Spinal cord (tissue), 10 donors: ENCODE results near the gene APLP2. TPM values are rescaled to one million over a fixed set of nuclear protein-coding genes. Genes with fewer than 3 reads are reported as not detected.
"Not testable (repeated sequence)": the region's sequence is repeated elsewhere in the genome, so short reads cannot be mapped to it uniquely, and the experiment has no call there.

ENCODE experiments used
- DNase-seq, 6 donors: peaks; one replicate each; pipeline versions ENCODE4 v3.0.0 to v3.0.0-alpha.2; 2013 to 2015; ENCODE audit warnings: low spot score in 6 of 6, low read depth in 4 of 6
- H3K27ac ChIP-seq: one replicate; pipeline ENCODE4 v1.5.1; 2013; ENCODE audit warnings: low read depth, low read length, control low read depth
- H3K27me3 ChIP-seq: one replicate; pipeline ENCODE4 v1.6.1; 2013; ENCODE audit warnings: low read length; ENCODE audit not compliant: control insufficient read depth, insufficient read depth
- H3K36me3 ChIP-seq: one replicate; pipeline ENCODE4 v1.6.1; 2013; ENCODE audit warnings: low read length; ENCODE audit not compliant: control insufficient read depth, insufficient read depth
- H3K4me1 ChIP-seq: one replicate; pipeline ENCODE4 v1.6.1; 2013; ENCODE audit warnings: low read length; ENCODE audit not compliant: control insufficient read depth, insufficient read depth
- H3K4me3 ChIP-seq: one replicate; pipeline ENCODE4 v1.5.1; 2013; ENCODE audit warnings: low read depth, low read length, control low read depth
- H3K9me3 ChIP-seq: one replicate; pipeline ENCODE4 v1.6.1; 2013; ENCODE audit warnings: low read length; ENCODE audit not compliant: control insufficient read depth, insufficient read depth
- WGBS: methylation state at CpG from one replicate; pipeline ENCODE4 v1.1.5; 2013; ENCODE audit warnings: missing lambda C conversion rate; ENCODE audit not compliant: insufficient coverage; 5-methylcytosine and 5-hydroxymethylcytosine counted together
- polyA plus RNA-seq, 2 donors: library from polyadenylated mRNA; unstranded; fragments of 120-200 nt; gene quantifications; one replicate each; pipeline ENCODE4 v1.2.1, GENCODE V29; 2013; ENCODE audit not compliant: insufficient read length in 2 of 2
- total RNA-seq, 2 donors: library from RNA; depleted of rRNA in 1 of 2; stranded (reverse); fragments of 120-200 nt in 1 of 2; fragments of >200 nt in 1 of 2; gene quantifications; one replicate each; pipeline versions ENCODE4 v1.2.3 to v1.2.4, GENCODE V29; 2013 to 2014
- donor health status: healthy.

Gene APLP2
- total and polyA plus RNA-seq, 4 donors, result 440 to 479 (median 463) TPM

DNA sequence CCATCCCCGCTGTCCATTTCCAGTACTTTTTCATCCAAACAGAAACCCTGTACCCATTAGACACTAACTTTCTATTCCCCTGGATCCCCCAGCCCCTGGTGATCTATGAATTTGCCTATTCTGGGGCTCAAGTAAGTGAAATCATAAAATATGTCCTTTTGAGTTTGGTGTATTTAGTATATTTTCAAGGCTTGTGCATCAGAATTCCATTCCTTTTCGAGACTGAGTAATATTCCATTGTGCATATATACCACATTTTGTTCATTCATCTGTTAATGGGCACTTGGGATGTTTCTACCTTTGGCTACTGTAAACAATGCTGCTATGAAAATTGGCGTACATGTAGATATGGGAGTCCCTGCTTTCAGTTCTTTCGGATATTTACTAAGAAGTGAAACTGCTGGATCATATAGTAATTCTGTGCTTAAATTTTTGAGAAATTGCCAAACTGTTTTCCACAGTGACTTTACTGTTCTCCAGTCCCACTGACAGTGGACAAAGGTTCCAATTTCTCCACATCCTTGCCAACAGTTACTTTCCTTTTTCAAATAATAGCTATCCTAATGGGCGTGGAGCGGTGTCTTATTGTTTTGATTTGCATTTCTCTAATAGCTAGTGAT lies 16.1 kb downstream of the APLP2 start:
- peaks cover 3% of the 10 kb centered on the region for H3K4me1 ChIP-seq
- no peaks in the 10 kb centered on the region for H3K36me3 ChIP-seq
- no peaks in the 10 kb centered on the region for H3K9me3 ChIP-seq
- H3K27me3 ChIP-seq, result no peaks in the 10 kb centered on the region
- H3K4me3 ChIP-seq, result no peak overlapping the region
- no CpG with 5 or more reads among the region's 6 CpGs for WGBS
- no peak for DNase-seq
- H3K27ac ChIP-seq, result no peak overlapping the region

DNA sequence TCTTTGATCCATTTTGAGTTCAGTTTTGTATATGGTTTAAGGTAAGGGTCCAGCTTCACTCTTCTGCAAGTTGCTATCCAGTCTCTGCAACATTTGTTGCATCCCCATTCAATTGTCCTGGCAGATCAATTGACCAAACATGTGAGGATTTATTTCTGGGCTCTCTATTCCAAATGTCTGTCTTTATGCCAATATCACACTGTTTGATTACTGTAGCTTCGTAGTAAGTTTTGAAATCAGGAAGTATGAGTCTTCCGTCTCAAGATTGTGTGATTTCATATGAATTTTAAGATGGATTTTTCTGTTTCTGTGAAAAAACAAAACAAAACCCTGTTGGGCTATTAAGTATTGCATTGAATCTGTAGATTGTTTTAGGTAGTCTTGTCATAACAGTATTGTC lies 17.0 kb downstream of the APLP2 start:
- Histone ChIP-seq H3K9me3 (no peaks in the 10 kb centered on the region), H3K36me3 (no peaks in the 10 kb centered on the region), H3K27ac (no peak overlapping the region), H3K4me1 (peaks cover 3% of the 10 kb centered on the region), H3K4me3 (no peak overlapping the region), H3K27me3 (no peaks in the 10 kb centered on the region)
- no CpG with 5 or more reads among the region's 2 CpGs for WGBS
- no peak for DNase-seq

DNA sequence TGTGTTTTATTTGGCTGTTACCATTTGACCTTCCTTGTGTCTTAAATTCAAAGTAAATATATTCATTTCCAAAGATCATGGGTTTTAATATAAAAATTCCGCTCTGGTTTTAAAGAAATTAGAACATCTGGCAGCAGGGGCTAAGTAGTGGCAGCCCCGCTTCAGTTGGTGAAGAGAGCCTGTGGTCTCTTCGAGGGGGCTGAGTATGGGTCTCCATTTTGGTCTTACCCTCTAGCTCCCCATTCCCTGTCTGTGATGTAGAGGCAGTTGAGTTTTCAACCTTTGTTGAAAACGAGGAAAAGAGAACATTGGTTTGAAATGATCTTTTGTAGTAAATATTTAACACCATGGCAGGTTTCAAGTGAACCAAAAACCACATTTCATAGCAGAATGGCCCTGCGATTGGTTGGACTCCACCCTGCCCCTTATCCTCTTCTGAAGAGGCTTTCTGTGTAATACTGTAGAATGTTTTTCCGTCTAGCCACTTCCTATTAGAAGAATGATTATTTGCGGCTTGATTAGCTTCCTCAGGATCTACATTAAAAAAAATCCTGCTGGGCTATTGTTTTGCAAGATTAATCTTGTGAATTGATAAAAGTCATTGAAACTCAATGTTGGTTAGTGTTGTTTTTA lies 17.7 kb downstream of the APLP2 start:
- Histone ChIP-seq H3K27me3 (no peaks in the 10 kb centered on the region), H3K4me1 (peaks cover 3% of the 10 kb centered on the region), H3K36me3 (no peaks in the 10 kb centered on the region), H3K27ac (no peak overlapping the region), H3K4me3 (no peak overlapping the region), H3K9me3 (no peaks in the 10 kb centered on the region)
- no peak for DNase-seq
- WGBS, result 100% methylated on average over 2 of the region's 7 CpGs

DNA sequence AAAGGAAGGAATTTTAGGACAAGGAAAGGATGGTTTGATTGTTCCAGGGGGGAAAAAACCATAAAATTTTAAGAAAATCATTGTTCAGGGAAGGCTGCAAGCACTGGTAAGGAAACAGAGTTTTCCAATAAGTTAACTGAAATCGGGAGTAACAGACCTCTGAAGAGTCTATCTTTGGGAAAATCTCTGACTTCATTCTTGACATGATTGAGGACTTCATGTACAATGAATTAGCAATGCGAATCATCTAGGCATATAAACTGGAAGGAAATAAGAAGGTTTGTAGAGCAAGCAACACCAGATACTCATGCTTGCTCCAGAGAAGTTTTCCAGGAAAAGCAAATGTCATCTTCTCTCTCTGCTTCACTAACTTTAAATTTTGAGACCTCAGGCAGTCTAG lies 18.5 kb downstream of the APLP2 start:
- no peaks in the 10 kb centered on the region for H3K36me3 ChIP-seq
- H3K27ac ChIP-seq, result no peak overlapping the region
- 71% methylated on average over 1 of the region's 2 CpGs for WGBS
- H3K4me1 ChIP-seq, result peaks cover 3% of the 10 kb centered on the region
- H3K27me3 ChIP-seq, result no peaks in the 10 kb centered on the region
- H3K9me3 ChIP-seq, result no peaks in the 10 kb centered on the region
- no peak overlapping the region for H3K4me3 ChIP-seq
- DNase-seq, result no peak

DNA sequence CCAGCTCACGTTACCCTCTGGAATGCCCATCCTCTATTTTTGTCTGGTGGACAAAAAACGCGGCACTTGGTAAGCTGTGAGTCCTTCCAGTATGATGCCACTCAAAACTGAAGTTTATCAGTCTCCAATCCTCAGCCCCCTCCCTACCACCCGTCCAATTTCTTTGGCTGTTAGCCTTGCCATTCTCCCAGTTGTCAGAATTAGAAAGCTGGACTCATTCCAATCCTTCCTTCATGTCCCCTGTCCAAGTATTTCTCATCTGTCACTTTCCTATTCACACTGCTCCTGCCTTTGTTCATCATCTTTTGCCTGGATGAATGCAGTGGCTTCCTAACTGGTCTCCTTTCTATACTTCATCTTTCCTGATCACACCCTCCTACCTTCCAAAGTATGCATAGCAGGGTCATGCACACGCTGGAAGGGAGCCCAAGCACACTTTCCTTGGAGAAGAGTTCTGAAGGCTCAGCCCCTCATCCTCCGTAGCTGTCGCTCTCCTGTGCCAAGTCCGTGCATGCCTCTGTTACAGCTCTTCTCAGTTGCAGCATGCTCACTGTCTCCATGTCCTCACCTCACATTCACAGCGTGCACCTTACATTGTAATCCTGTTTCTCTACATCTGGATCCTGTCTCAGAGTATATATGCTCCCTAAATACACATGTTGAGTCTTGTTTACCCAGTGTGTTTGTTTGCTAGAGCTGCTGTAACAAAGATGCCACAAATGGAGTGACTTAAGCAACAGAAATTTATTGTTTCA lies 19.4 kb downstream of the APLP2 start:
- peak in 1 of 6 donors; percentile 60 for DNase-seq
- H3K4me1 ChIP-seq, result peaks cover 3% of the 10 kb centered on the region
- H3K36me3 ChIP-seq, result no peaks in the 10 kb centered on the region
- H3K27ac ChIP-seq, result no peak overlapping the region
- H3K27me3 ChIP-seq, result no peaks in the 10 kb centered on the region
- 50% methylated on average over 8 of the region's 9 CpGs for WGBS
- H3K9me3 ChIP-seq, result no peaks in the 10 kb centered on the region
- H3K4me3 ChIP-seq, result no peak overlapping the region

DNA sequence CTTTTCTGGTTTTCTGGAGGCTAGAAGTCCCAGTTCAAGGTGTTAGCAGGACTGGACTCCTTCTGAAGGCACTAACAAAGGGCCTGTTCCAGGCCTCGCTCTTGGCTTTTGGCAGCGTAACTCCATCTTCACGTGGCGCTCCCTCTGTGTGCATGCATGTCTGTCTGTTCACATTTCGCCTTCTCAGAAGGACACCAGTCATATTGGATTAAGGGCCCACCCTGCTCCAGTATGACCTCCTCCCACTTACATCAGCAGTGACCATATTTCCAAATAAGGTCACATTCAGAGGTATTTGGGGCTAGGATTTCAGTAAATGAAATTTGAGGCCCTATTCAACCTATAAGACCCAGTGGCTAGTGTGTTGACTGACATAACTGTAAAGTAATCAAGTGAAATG lies 20.0 kb downstream of the APLP2 start:
- DNase-seq, result no peak
- no peaks in the 10 kb centered on the region for H3K36me3 ChIP-seq
- WGBS, result 89% methylated on average over 5 of the region's 5 CpGs
- no peaks in the 10 kb centered on the region for H3K27me3 ChIP-seq
- H3K27ac ChIP-seq, result no peak overlapping the region
- H3K4me3 ChIP-seq, result no peak overlapping the region
- peaks cover 3% of the 10 kb centered on the region for H3K4me1 ChIP-seq
- H3K9me3 ChIP-seq, result no peaks in the 10 kb centered on the region

DNA sequence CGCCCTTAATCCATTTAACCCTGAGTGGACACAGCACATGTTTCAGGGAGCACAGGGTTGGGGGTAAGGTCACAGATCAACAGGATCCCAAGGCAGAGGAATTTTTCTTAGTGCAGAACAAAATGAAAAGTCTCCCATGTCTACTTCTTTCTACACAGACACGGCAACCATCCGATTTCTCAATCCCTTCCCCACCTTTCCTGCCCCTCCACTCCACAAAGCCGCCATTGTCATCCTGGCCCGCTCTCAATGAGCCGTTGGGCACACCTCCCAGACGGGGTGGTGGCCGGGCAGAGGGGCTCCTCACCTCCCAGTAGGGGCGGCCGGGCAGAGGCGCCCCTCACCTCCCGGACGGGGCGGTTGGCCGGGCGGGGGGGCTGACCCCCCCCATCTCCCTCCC lies 20.8 kb downstream of the APLP2 start:
- WGBS, result no CpG with 5 or more reads among the region's 16 CpGs
- H3K36me3 ChIP-seq, H3K4me3 ChIP-seq, H3K9me3 ChIP-seq, H3K27ac ChIP-seq, DNase-seq, H3K4me1 ChIP-seq, H3K27me3 ChIP-seq: not testable (repeated sequence)

DNA sequence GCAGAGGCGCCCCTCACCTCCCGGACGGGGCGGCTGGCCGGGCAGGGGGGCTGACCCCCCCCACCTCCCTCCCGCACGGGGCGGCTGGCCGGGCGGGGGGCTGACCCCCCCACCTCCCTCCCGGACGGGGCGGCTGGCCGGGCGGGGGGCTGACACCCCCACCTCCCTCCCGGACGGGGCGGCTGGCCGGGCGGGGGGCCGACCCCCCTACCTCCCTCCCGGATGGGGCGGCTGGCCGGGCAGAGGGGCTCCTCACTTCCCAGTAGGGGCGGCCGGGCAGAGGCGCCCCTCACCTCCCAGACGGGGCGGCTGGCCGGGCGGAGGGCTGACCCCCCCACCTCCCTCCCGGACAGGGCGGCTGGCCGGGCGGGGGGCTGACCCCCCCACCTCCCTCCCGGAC lies 21.5 kb downstream of the APLP2 start:
- not testable (repeated sequence) for H3K4me3 ChIP-seq, H3K27ac ChIP-seq, H3K4me1 ChIP-seq, H3K27me3 ChIP-seq, DNase-seq, H3K9me3 ChIP-seq, H3K36me3 ChIP-seq
- WGBS, result no CpG with 5 or more reads among the region's 36 CpGs

DNA sequence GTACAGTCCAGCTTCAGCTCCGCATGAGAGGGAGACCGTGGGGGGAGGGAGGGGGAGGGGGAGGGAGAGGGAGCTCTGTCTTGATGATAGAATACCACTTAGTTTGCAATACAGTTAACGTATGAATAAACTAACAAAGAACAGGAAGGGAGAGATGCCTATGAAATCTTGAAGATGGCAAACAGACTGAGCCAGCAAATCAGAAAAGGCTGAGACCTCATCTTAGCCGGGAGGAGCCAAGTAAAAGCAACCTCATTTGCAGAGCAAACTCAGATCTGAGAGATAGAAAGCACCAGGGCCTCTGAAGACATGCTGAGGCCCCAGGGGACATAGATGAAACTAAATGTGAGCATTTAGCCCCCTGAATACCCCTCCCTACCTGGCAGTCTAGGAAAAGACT lies 23.0 kb downstream of the APLP2 start:
- 90% methylated on average over 3 of the region's 4 CpGs for WGBS
- H3K4me1 ChIP-seq, result peaks cover 10% of the 10 kb centered on the region
- H3K27ac ChIP-seq, result no peak overlapping the region
- no peaks in the 10 kb centered on the region for H3K9me3 ChIP-seq
- no peaks in the 10 kb centered on the region for H3K27me3 ChIP-seq
- DNase-seq, result no peak
- H3K36me3 ChIP-seq, result no peaks in the 10 kb centered on the region
- no peak overlapping the region for H3K4me3 ChIP-seq

DNA sequence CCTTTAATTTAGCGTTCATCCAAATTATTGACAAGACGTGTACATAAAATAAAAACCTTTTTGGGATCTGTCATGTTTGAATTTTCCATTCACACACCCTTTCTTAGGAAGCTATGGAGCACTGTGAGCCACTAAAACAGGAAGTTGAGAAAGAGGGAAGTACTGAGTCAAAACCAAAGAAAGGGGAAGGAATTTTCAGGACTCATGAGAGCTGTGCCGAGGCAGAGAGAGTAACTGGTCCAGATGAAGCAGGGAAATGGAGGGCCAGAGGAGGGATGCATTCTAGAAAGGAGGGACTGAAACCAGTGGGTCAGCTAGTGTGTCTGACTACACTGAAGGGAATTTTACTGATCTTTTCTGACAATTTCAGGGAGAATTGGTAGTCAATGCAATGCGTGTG lies 24.9 kb downstream of the APLP2 start:
- no peak for DNase-seq
- Histone ChIP-seq H3K4me1 (peaks cover 10% of the 10 kb centered on the region), H3K27me3 (no peaks in the 10 kb centered on the region), H3K4me3 (no peak overlapping the region), H3K9me3 (no peaks in the 10 kb centered on the region), H3K36me3 (no peaks in the 10 kb centered on the region), H3K27ac (no peak overlapping the region)
- 96% methylated on average over 2 of the region's 4 CpGs for WGBS
